Stomach smooth muscle (tissue), 2 donors: ENCODE measurements around the gene ERF.

Experiments
- H3K27ac ChIP-seq: one replicate; pipeline ENCODE4 v1.7.0; 2013; ENCODE audit warnings: mild to moderate bottlenecking, low read length, inconsistent platforms
- H3K27me3 ChIP-seq, 2 donors: one replicate each; pipeline ENCODE4 v1.7.0; 2013; ENCODE audit warnings: low read length in 2 of 2; ENCODE audit not compliant: insufficient read depth in 2 of 2, control insufficient read depth in 1 of 2
- H3K36me3 ChIP-seq, 2 donors: one replicate each; pipeline ENCODE4 v1.7.0; 2013; ENCODE audit warnings: low read length in 2 of 2; ENCODE audit not compliant: control insufficient read depth in 2 of 2, insufficient read depth in 2 of 2
- H3K4me1 ChIP-seq: one replicate; pipeline ENCODE4 v1.7.0; 2013; ENCODE audit warnings: low read length; ENCODE audit not compliant: control insufficient read depth, insufficient read depth
- H3K4me3 ChIP-seq, 2 donors: one replicate each; pipeline ENCODE4 v1.7.0; 2013; ENCODE audit warnings: low read length in 2 of 2
- H3K9ac ChIP-seq, 2 donors: one replicate each; pipeline ENCODE4 v1.7.0; 2013; ENCODE audit warnings: low read length in 2 of 2, mild to moderate bottlenecking in 1 of 2
- H3K9me3 ChIP-seq, 2 donors: one replicate each; pipeline ENCODE4 v1.7.0; 2013; ENCODE audit warnings: low read length in 2 of 2; ENCODE audit not compliant: control insufficient read depth in 2 of 2
- donor health status: healthy.
- donor health status: Pancreatic carcinoma.

ERF gene

DNA sequence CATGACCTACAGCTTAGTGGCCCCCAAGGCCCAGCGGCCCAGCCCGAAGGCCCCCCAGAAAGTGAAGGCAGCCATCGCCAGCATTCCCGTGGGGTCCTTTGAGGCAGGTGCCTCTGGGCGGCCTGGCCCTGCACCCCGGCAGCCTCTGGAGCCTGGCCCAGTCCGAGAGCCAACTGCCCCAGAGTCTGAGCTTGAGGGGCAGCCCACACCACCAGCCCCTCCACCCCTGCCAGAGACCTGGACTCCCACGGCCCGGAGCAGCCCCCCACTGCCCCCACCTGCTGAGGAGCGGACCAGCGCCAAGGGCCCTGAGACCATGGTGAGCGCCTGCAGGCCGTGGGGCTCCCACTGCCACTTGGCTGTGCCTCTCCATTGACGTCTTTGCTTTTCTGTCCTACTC, 38.0 kb upstream of the ERF start:
- no peak overlapping the region for H3K9ac ChIP-seq
- H3K36me3 ChIP-seq, result peaks cover 25 to 30% of the 10 kb centered on the region in 2 donors
- no peaks in the 10 kb centered on the region for H3K27me3 ChIP-seq
- H3K9me3 ChIP-seq, result no peaks in the 10 kb centered on the region
- no peak overlapping the region for H3K4me3 ChIP-seq
- H3K27ac ChIP-seq, result no peak overlapping the region
- H3K4me1 ChIP-seq, result peaks cover 3% of the 10 kb centered on the region

DNA sequence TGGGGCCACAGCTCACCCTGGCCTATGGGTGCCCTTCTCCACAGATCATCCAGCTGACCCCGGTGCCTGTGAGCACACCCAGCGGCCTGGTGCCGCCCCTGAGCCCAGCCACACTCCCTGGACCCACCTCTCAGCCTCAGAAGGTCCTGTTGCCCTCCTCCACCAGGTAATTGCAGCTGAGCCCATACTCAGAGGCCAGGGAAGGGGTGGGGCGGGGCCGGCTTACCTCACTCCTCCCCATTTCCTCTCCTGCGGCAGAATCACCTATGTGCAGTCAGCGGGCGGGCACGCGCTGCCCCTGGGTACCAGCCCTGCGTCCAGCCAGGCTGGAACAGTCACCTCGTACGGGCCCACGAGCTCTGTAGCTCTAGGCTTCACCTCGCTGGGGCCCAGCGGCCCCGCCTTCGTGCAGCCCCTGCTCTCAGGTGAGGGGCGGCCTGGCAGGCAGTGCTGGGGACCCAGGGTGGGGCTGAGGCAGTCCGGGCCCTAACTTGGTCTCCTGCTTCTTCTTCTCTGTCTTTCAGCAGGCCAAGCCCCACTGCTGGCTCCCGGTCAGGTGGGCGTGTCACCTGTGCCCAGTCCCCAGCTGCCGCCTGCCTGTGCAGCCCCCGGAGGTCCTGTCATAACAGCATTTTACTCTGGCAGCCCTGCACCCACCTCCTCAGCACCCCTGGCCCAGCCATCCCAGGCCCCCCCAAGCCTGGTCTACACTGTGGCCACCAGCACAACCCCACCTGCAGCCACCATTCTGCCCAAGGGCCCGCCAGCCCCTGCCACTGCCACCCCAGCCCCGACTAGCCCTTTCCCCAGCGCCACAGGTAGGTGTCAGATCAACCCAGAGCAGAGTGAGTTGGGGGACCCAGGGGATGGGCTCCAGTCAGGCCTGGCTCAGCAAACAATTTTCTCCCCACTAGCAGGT, 37.4 kb upstream of the ERF start:
- no peaks in the 10 kb centered on the region for H3K27me3 ChIP-seq
- H3K9ac ChIP-seq, result no peak overlapping the region
- H3K36me3 ChIP-seq, result peaks cover 32 to 36% of the 10 kb centered on the region in 2 donors
- H3K4me3 ChIP-seq, result no peak overlapping the region
- H3K9me3 ChIP-seq, result no peaks in the 10 kb centered on the region
- no peak overlapping the region for H3K27ac ChIP-seq
- peaks cover 3% of the 10 kb centered on the region for H3K4me1 ChIP-seq

DNA sequence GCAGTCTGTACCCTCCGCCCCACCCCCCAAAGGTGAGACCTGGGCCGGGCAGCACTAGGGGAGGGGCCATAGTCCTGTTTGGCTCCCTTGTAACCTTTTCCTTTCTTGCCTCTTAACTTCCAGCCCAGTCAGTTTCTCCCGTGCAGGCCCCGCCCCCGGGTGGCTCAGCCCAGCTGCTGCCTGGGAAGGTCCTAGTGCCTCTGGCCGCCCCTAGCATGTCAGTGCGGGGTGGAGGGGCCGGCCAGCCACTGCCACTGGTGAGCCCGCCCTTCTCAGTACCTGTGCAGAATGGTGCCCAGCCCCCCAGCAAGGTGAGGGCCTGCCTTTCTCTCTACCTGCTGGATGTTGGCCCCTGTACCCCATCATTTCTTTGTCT, 36.5 kb upstream of the ERF start:
- no peaks in the 10 kb centered on the region for H3K9me3 ChIP-seq
- no peak overlapping the region for H3K9ac ChIP-seq
- no peaks in the 10 kb centered on the region for H3K27me3 ChIP-seq
- no peak overlapping the region for H3K27ac ChIP-seq
- no peak overlapping the region for H3K4me3 ChIP-seq
- H3K4me1 ChIP-seq, result peaks cover 9% of the 10 kb centered on the region
- H3K36me3 ChIP-seq, result peaks cover 34 to 38% of the 10 kb centered on the region in 2 donors

DNA sequence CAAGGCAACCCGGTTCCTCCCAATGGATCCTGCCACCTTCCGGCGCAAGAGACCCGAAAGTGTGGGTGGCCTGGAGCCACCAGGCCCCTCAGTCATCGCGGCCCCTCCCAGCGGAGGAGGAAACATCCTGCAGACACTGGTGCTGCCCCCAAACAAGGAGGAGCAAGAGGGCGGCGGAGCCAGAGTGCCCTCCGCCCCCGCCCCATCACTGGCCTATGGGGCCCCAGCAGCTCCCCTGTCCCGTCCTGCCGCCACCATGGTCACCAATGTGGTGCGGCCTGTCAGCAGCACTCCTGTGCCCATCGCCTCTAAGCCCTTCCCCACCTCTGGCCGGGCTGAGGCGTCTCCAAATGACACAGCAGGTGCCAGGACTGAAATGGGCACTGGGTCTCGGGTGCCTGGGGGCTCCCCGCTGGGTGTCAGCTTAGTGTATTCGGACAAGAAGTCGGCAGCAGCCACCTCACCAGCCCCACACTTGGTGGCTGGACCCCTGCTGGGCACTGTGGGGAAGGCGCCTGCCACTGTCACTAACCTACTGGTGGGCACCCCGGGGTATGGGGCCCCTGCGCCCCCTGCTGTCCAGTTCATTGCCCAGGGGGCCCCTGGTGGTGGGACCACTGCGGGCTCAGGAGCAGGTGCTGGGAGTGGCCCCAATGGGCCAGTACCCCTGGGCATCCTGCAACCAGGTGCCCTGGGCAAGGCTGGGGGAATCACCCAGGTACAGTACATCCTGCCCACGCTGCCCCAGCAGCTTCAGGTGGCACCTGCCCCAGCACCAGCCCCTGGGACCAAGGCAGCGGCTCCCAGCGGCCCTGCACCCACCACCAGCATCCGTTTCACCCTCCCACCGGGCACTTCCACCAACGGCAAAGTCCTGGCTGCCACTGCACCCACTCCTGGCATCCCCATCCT, 35.9 kb upstream of the ERF start:
- peaks cover 34 to 38% of the 10 kb centered on the region in 2 donors for H3K36me3 ChIP-seq
- H3K9me3 ChIP-seq, result no peaks in the 10 kb centered on the region
- no peaks in the 10 kb centered on the region for H3K27me3 ChIP-seq
- H3K4me1 ChIP-seq, result peaks cover 15% of the 10 kb centered on the region
- no peak overlapping the region for H3K27ac ChIP-seq
- no peak overlapping the region for H3K9ac ChIP-seq
- no peak overlapping the region for H3K4me3 ChIP-seq

DNA sequence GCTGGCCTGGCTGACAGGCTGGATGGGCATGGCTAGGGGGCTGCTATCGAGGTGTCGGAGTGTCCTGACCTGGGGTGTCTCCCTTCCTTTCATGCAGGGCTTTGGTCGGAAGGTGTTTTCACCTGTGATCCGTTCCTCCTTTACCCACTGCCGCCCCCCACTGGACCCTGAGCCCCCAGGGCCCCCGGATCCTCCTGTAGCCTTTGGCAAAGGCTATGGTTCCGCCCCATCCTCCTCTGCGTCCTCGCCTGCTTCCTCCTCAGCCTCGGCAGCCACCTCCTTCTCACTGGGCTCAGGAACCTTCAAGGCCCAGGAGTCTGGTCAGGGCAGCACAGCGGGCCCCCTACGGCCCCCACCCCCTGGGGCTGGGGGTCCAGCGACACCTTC, 35.2 kb upstream of the ERF start:
- Histone ChIP-seq H3K9ac (no peak overlapping the region), H3K4me3 (no peak overlapping the region), H3K9me3 (no peaks in the 10 kb centered on the region), H3K36me3 (peaks cover 34 to 38% of the 10 kb centered on the region in 2 donors), H3K27ac (no peak overlapping the region), H3K27me3 (no peaks in the 10 kb centered on the region), H3K4me1 (peaks cover 21% of the 10 kb centered on the region)

DNA sequence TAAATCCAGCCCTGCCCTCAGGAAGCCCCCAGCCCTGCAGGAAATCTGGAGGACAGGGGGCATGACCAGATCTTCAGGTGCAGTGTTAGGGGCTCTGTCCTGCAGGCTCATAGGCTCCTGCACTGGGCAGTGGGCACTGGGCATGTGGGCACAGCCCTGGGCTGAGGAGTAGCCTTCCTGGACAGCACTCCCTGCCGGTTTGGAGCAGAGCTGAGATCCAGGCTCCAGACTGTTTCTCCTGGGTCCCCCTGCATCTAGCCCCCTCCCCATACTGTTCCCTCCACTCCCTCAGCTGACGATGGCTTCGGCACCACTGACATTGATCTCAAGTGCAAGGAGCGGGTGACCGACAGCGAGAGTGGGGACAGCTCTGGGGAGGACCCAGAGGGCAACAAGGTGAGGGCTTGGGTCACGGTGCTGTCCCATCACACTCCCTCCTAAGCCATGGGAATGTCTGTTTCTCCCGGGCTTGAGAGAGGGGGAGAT, 34.7 kb upstream of the ERF start:
- peaks cover 34 to 38% of the 10 kb centered on the region in 2 donors for H3K36me3 ChIP-seq
- H3K9me3 ChIP-seq, result no peaks in the 10 kb centered on the region

DNA sequence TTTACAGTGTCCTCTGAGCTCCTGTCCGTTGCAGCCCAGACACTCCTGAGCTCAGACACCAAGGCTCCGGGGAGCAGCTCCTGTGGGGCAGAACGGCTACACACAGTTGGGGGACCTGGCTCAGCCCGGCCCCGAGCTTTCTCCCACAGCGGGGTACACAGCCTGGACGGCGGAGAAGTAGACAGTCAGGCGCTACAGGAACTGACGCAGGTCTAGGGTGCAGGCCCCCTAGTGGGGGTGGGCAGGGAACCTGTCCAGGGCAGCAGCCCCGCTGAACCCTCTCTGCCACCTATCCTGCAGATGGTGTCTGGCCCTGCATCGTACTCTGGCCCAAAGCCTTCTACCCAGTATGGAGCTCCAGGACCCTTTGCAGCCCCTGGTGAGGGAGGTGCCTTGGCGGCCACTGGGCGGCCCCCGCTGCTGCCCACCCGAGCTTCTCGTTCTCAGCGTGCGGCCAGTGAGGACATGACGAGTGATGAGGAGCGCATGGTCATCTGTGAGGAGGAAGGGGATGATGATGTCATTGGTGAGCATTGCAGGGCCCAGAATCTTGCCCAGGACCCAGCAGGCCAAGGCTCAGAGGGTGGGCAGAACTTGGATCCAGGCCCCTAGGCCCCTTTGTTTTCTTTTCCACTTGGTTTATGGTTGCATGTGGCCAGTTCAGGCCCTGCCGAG, 34.1 kb upstream of the ERF start:
- Histone ChIP-seq H3K4me3 (no peak overlapping the region), H3K9me3 (no peaks in the 10 kb centered on the region), H3K36me3 (peaks cover 34 to 35% of the 10 kb centered on the region in 2 donors), H3K27me3 (no peaks in the 10 kb centered on the region), H3K4me1 (peaks cover 26% of the 10 kb centered on the region), H3K27ac (no peak overlapping the region), H3K9ac (no peak overlapping the region)

More for the DNA sequence above, 34.7 kb upstream of the ERF start:
- no peak overlapping the region for H3K9ac ChIP-seq
- H3K4me1 ChIP-seq, result peaks cover 26% of the 10 kb centered on the region
- H3K27me3 ChIP-seq, result no peaks in the 10 kb centered on the region
- H3K4me3 ChIP-seq, result no peak overlapping the region
- H3K27ac ChIP-seq, result no peak overlapping the region

DNA sequence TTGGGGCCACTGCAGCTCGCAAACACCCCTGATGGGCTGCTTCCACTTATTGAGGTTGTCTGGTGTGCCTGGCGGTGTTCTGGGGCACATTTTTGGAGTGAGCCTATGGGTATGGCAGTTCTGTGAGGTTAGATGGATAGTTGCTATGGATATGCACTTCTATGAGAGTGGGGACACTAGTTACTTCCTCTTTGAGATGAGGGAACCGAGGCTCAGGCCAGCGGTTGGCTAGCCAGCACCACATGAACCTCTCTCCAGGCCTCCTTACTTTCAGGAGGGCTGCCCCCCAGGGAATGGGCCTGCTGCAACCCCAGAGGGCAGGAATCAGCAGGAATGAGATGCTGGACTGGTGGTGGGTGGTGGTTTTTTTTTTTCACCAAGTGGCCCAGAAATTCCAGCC, 33.5 kb upstream of the ERF start:
- peaks cover 28% of the 10 kb centered on the region for H3K4me1 ChIP-seq
- no peak overlapping the region for H3K9ac ChIP-seq
- peaks cover 32 to 35% of the 10 kb centered on the region in 2 donors for H3K36me3 ChIP-seq
- H3K4me3 ChIP-seq, result no peak overlapping the region
- H3K9me3 ChIP-seq, result no peaks in the 10 kb centered on the region
- no peaks in the 10 kb centered on the region for H3K27me3 ChIP-seq
- no peak overlapping the region for H3K27ac ChIP-seq

DNA sequence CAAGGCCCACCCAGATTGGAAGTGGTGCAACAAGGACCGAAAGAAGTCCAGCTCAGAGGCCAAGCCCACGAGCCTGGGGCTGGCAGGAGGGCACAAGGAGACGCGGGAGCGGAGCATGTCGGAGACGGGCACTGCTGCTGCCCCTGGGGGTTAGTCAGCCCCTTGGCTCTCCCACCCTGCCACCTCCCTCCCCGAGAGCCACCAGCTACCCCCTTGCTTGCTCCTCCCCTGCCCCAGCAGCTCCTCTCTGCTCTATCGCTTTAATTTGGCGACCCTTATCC, 32.8 kb upstream of the ERF start:
- Histone ChIP-seq H3K4me1 (peaks cover 35% of the 10 kb centered on the region), H3K9ac (no peak overlapping the region), H3K9me3 (no peaks in the 10 kb centered on the region), H3K4me3 (no peak overlapping the region), H3K27me3 (no peaks in the 10 kb centered on the region), H3K36me3 (peaks cover 28 to 35% of the 10 kb centered on the region in 2 donors), H3K27ac (no peak overlapping the region)

DNA sequence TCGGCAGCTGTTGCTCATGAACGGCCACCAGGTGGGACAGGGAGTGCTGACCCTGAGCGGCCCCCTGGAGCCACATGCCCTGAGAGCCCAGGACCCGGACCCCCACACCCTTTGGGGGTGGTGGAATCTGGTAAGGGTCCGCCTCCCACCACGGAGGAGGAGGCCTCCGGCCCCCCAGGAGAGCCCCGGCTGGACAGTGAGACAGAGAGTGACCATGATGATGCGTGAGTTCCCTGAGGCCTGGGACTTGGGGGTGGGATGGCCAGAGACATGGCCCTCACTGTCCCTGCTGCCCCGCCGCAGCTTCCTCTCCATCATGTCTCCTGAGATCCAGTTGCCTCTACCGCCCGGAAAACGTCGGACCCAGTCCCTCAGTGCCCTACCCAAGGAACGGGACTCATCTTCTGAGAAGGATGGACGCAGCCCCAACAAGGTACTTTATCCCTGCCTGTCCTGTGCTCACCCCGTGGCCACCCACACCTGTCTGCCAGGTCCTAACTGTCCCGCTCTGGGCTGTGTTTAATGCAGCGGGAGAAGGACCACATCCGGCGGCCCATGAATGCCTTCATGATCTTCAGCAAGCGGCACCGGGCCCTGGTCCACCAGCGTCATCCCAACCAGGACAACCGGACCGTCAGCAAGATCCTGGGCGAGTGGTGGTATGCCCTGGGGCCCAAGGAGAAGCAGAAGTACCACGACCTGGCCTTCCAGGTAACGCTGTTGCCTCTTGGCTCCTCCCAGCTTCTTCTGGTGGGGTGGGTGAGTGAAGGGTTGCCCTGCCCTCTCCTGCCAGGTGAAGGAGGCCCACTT, 32.3 kb upstream of the ERF start:
- H3K9ac ChIP-seq, result no peak overlapping the region
- H3K4me3 ChIP-seq, result no peak overlapping the region
- H3K9me3 ChIP-seq, result no peaks in the 10 kb centered on the region
- H3K4me1 ChIP-seq, result peaks cover 40% of the 10 kb centered on the region
- H3K36me3 ChIP-seq, result peaks cover 28 to 33% of the 10 kb centered on the region in 2 donors
- H3K27ac ChIP-seq, result no peak overlapping the region
- no peaks in the 10 kb centered on the region for H3K27me3 ChIP-seq
